ENCODE data around the gene PRR19.

- TF ChIP-seq CTCF (IDR thresholded peaks at IDR 0.05; ENCODE audit: low read depth, low read length, poor library complexity, severe bottlenecking) (no peak), EZH2phosphoT487 (IDR thresholded peaks at IDR 0.05; ENCODE audit: borderline replicate concordance, low read length) (no peak)
These were observed 51.5 kb downstream of the PRR19 start for GRCh38 chr19:42353341-42354015.

Measured in DOHH2 (cell line).